Esophagus muscularis mucosa (tissue), 3 donors: ENCODE measurements around the gene GSTK1.

Experiments
- POLR2A ChIP-seq: fragments of 450-650 bp; IDR thresholded peaks from one replicate; pipeline ENCODE4 v1.6.1; 2017; ENCODE audit warnings: antibody characterized with exemption, moderate library complexity, mild to moderate bottlenecking, low read depth
- POLR2AphosphoS5 ChIP-seq, 2 donors: sonication (generic); formaldehyde crosslinking; IDR thresholded peaks; one replicate each; pipeline ENCODE4 v1.6.1; 2017; ENCODE audit warnings: antibody characterized with exemption in 2 of 2
- TF ChIP-seq, protein P1 (sequence below), 3 experiments: fragments of 200-600 bp in 2 of 3; fragments of 450-650 bp in 1 of 3; sonication (generic) in 2 of 3; IDR thresholded peaks; one replicate each; pipeline ENCODE4 v1.5.1; 2017 to 2019; ENCODE audit warnings: antibody characterized with exemption in 3 of 3, mild to moderate bottlenecking in 2 of 3, moderate library complexity in 1 of 3

DNA sequence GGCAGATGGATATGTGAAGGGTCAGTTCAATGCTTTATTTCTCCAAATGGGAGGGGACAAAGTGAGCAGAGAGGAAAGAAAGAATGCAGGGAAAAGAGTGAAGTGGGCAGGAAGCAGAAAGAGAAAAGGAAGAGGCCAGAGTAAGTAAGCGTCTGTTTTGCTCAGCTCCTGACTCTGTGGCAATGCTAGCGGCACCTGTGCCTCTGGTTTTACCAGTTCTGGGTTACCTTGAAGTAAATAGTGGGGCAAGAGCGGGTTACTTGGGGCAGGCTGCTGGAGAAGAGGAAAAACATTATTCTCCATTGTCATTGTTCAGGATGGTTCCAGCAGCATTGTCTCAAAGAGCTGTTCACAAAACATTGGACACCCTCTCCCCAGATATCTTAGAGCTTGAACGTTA, 39.5 kb upstream of the GSTK1 start:
- TF ChIP-seq, protein P1, sequence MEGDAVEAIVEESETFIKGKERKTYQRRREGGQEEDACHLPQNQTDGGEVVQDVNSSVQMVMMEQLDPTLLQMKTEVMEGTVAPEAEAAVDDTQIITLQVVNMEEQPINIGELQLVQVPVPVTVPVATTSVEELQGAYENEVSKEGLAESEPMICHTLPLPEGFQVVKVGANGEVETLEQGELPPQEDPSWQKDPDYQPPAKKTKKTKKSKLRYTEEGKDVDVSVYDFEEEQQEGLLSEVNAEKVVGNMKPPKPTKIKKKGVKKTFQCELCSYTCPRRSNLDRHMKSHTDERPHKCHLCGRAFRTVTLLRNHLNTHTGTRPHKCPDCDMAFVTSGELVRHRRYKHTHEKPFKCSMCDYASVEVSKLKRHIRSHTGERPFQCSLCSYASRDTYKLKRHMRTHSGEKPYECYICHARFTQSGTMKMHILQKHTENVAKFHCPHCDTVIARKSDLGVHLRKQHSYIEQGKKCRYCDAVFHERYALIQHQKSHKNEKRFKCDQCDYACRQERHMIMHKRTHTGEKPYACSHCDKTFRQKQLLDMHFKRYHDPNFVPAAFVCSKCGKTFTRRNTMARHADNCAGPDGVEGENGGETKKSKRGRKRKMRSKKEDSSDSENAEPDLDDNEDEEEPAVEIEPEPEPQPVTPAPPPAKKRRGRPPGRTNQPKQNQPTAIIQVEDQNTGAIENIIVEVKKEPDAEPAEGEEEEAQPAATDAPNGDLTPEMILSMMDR (IDR thresholded peaks at IDR 0.05) = no peak
- TF ChIP-seq POLR2AphosphoS5 (IDR thresholded peaks at IDR 0.05) = no peak
- no peak for TF ChIP-seq POLR2A
